ENCODE data around the gene DALRD3.
"Not testable (repeated sequence)": the region's sequence is repeated elsewhere in the genome, so short reads cannot be mapped to it uniquely, and the experiment has no call there.

DALRD3 gene

GRCh38 chr3:49013738-49014660 is 4.4 kb downstream of the DALRD3 start:
- no peaks in the 10 kb centered on the region for H3K36me3 ChIP-seq (ENCODE audit: insufficient read depth)
- peaks cover 6% of the 10 kb centered on the region; the same call in 1 of the 2 replicates for H3K79me2 ChIP-seq (ENCODE audit: insufficient read depth, low read depth)
- H3K4me1 ChIP-seq (ENCODE audit: low read depth, poor library complexity, severe bottlenecking), result peaks cover 6% of the 10 kb centered on the region
- TF ChIP-seq CTCF (conservative IDR thresholded peaks at IDR 0.05; ENCODE audit: low read depth, low read length), result peak; percentile 54
- H4K20me1 ChIP-seq (ENCODE audit: insufficient read depth), result no peaks in the 10 kb centered on the region
- no peak overlapping the region for H3K4me2 ChIP-seq
- H3K4me3 ChIP-seq (IDR thresholded peaks at IDR 0.05; ENCODE audit: insufficient read depth, low read depth, low read length), result no peak overlapping the region
- no peaks in the 10 kb centered on the region for H3K27me3 ChIP-seq (ENCODE audit: insufficient read depth, low read depth)
- no peak overlapping the region for H3K27ac ChIP-seq
- H2AFZ ChIP-seq (ENCODE audit: low read depth), result no peak overlapping the region
- H3K9ac ChIP-seq, result no peak overlapping the region

GRCh38 chr3:49013113-49013737 is 5.2 kb downstream of the DALRD3 start:
- Histone ChIP-seq H4K20me1 (ENCODE audit: insufficient read depth) (no peaks in the 10 kb centered on the region), H3K27ac (no peak overlapping the region), H3K36me3 (ENCODE audit: insufficient read depth) (no peaks in the 10 kb centered on the region), H3K4me2 (no peak overlapping the region), H3K4me1 (ENCODE audit: low read depth, poor library complexity, severe bottlenecking) (peaks cover 9% of the 10 kb centered on the region), H3K27me3 (ENCODE audit: insufficient read depth, low read depth) (no peaks in the 10 kb centered on the region), H2AFZ (ENCODE audit: low read depth) (no peak overlapping the region), H3K9ac (no peak overlapping the region), H3K4me3 (IDR thresholded peaks at IDR 0.05; ENCODE audit: insufficient read depth, low read depth, low read length) (no peak overlapping the region), H3K79me2 (ENCODE audit: insufficient read depth, low read depth) (peaks cover 14% of the 10 kb centered on the region)
- TF ChIP-seq CTCF (conservative IDR thresholded peaks at IDR 0.05; ENCODE audit: low read depth, low read length), result no peak

DNA sequence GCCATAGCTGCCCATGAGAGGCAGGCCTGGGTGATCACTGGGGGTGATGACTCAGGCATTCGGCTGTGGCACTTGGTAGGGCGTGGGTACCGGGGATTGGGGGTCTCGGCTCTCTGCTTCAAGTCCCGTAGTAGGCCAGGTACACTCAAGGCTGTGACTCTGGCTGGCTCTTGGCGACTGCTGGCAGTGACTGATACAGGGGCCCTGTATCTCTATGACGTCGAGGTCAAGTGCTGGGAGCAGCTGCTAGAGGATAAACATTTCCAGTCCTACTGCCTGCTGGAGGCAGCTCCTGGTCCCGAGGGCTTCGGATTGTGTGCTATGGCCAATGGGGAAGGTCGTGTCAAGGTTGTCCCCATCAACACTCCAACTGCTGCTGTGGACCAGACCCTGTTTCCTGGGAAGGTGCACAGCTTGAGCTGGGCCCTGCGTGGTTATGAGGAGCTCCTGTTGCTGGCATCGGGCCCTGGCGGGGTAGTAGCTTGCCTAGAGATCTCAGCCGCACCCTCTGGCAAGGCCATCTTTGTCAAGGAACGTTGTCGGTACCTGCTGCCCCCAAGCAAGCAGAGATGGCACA is 5.9 kb downstream of the DALRD3 start:
- no peak overlapping the region for H3K4me3 ChIP-seq (IDR thresholded peaks at IDR 0.05; ENCODE audit: insufficient read depth, low read depth, low read length)
- peaks cover 16% of the 10 kb centered on the region for H3K79me2 ChIP-seq (ENCODE audit: insufficient read depth, low read depth)
- TF ChIP-seq CTCF (conservative IDR thresholded peaks at IDR 0.05; ENCODE audit: low read depth, low read length), result no peak
- peaks cover 12% of the 10 kb centered on the region for H3K4me1 ChIP-seq (ENCODE audit: low read depth, poor library complexity, severe bottlenecking)
- H3K9ac ChIP-seq, result no peak overlapping the region
- H3K36me3 ChIP-seq (ENCODE audit: insufficient read depth), result no peaks in the 10 kb centered on the region
- no peaks in the 10 kb centered on the region for H4K20me1 ChIP-seq (ENCODE audit: insufficient read depth)
- no peak overlapping the region for H3K27ac ChIP-seq
- H3K4me2 ChIP-seq, result no peak overlapping the region
- H3K27me3 ChIP-seq (ENCODE audit: insufficient read depth, low read depth), result no peaks in the 10 kb centered on the region
- H2AFZ ChIP-seq (ENCODE audit: low read depth), result no peak overlapping the region

DNA sequence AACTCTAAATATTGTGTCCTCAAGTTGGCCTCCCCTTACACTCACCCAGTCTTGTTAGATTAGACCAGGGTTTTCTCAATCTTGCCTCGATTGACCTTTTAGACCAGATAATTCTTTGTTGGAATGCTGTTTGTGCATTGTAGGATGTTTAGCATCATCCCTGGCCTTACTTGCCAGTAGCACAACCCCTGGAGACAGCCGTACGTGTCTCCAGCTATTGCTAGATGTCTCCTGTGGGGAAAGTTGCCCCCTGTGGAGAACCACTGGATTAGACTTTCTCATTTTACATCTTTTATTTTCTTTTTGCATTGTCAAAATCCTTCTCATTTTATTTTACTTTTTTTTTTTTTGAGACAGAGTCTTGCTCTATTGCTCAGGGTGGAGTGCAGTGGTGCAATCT is 9.0 kb downstream of the DALRD3 start:
- Histone ChIP-seq H3K79me2 (ENCODE audit: insufficient read depth, low read depth) (peaks cover 16% of the 10 kb centered on the region), H3K4me3 (IDR thresholded peaks at IDR 0.05; ENCODE audit: insufficient read depth, low read depth, low read length) (no peak overlapping the region), H2AFZ (ENCODE audit: low read depth) (no peak overlapping the region), H3K27ac (no peak overlapping the region), H3K4me2 (no peak overlapping the region), H3K4me1 (ENCODE audit: low read depth, poor library complexity, severe bottlenecking) (peaks cover 13% of the 10 kb centered on the region), H4K20me1 (ENCODE audit: insufficient read depth) (no peaks in the 10 kb centered on the region), H3K36me3 (ENCODE audit: insufficient read depth) (no peaks in the 10 kb centered on the region), H3K9ac (no peak overlapping the region), H3K27me3 (ENCODE audit: insufficient read depth, low read depth) (no peaks in the 10 kb centered on the region)
- no peak for TF ChIP-seq CTCF (conservative IDR thresholded peaks at IDR 0.05; ENCODE audit: low read depth, low read length)

GRCh38 chr3:49008627-49009026 is 9.8 kb downstream of the DALRD3 start:
- Histone ChIP-seq H3K79me2 (ENCODE audit: insufficient read depth, low read depth) (peaks cover 16% of the 10 kb centered on the region), H3K4me1 (ENCODE audit: low read depth, poor library complexity, severe bottlenecking) (peaks cover 13% of the 10 kb centered on the region), H3K4me2 (peak overlapping the region; percentile 48; the same call in 1 of the 2 replicates)
- H3K9ac ChIP-seq; H3K4me3 ChIP-seq (IDR thresholded peaks at IDR 0.05; ENCODE audit: insufficient read depth, low read depth, low read length); H3K27me3 ChIP-seq (ENCODE audit: insufficient read depth, low read depth); H2AFZ ChIP-seq (ENCODE audit: low read depth); H3K36me3 ChIP-seq (ENCODE audit: insufficient read depth); H3K27ac ChIP-seq; H4K20me1 ChIP-seq (ENCODE audit: insufficient read depth): not testable (repeated sequence)

Data from KMS-11 (cell line).